Endothelial cell of umbilical vein (primary cell): ENCODE data around the gene SH3BP5. TPM values are rescaled to one million over a fixed set of nuclear protein-coding genes. Genes with fewer than 3 reads are reported as not detected.

Experiments used
- BruUV-seq: library from RNA; stranded (reverse); fragments of 400-500 nt; replicated peaks from 2 replicates; lab custom pipeline; 2021; lab: Mats Ljungman, UMichigan
- CTCF ChIA-PET: fragments of 300-600, 350-600 bp; sonication (Branson Sonifier 250); formaldehyde crosslinking; loops from one replicate; lab custom pipeline; 2021; ENCODE audit warnings: antibody characterized with exemption, inconsistent platforms; lab: Charles Lee
- POLR2A ChIA-PET: fragments of 300-600, 350-600 bp; sonication (Branson Sonifier 250); formaldehyde crosslinking; loops from one replicate; lab custom pipeline; 2021; ENCODE audit warnings: antibody characterized with exemption, inconsistent platforms; lab: Charles Lee
- DNase-seq: peaks from one replicate; pipeline ENCODE4 v3.0.0-alpha.2; 2011; ENCODE audit warnings: low read depth, low spot score
- FAIRE-seq: peaks from 2 replicates; lab custom pipeline; 2011; peaks lifted over from hg19 to GRCh38; lab: Jason Lieb, UNC
- H2AFZ ChIP-seq: 2 replicates; pipeline ENCODE4 v1.6.0; 2012; ENCODE audit warnings: low read depth, low read length, control low read depth, inconsistent platforms
- H3K27ac ChIP-seq: 2 replicates; pipeline ENCODE4 v1.5.1; 2011; ENCODE audit warnings: low read depth, mild to moderate bottlenecking, control low read depth, low read length, moderate library complexity; ENCODE audit not compliant: insufficient read depth
- H3K27me3 ChIP-seq, 2 experiments: 2 replicates each; pipeline versions ENCODE4 v1.6.0 to v1.6.1; 2011; ENCODE audit warnings: low read length in 2 of 2, mixed read lengths in 1 of 2; ENCODE audit not compliant: control insufficient read depth in 2 of 2, insufficient read depth in 2 of 2
- H3K36me3 ChIP-seq, 2 experiments: 2 replicates in 1 of 2; 3 replicates in 1 of 2; pipeline ENCODE4 v1.5.1; 2011; ENCODE audit warnings: low read length in 2 of 2, mild to moderate bottlenecking in 1 of 2, moderate library complexity in 1 of 2; ENCODE audit not compliant: control insufficient read depth in 2 of 2, insufficient read depth in 2 of 2; ENCODE audit errors: extremely low read depth in 1 of 2
- H3K4me1 ChIP-seq: 3 replicates; pipeline ENCODE4 v1.5.1; 2011; ENCODE audit warnings: mild to moderate bottlenecking, low read length; ENCODE audit not compliant: control insufficient read depth, insufficient read depth; ENCODE audit errors: extremely low read depth
- H3K4me2 ChIP-seq: 2 replicates; pipeline ENCODE4 v1.6.1; 2011; ENCODE audit warnings: low read length, control low read depth, mixed read lengths; ENCODE audit not compliant: insufficient read depth
- H3K4me3 ChIP-seq, 3 experiments: fragments of 200-600 bp in 1 of 3; sonication (generic), shearing (Covaris generic) in 1 of 3; replicated peaks in 1 of 3; 2 replicates each; pipeline ENCODE4 v1.5.1; 2011 to 2016; ENCODE audit warnings: control low read depth in 3 of 3, low read length in 3 of 3, mild to moderate bottlenecking in 2 of 3, inconsistent platforms in 1 of 3, low read depth in 1 of 3, moderate library complexity in 1 of 3; ENCODE audit not compliant: insufficient read depth in 1 of 3
- H3K79me2 ChIP-seq: 2 replicates; pipeline ENCODE4 v1.6.0; 2012; ENCODE audit warnings: low read length, inconsistent platforms; ENCODE audit not compliant: control insufficient read depth, insufficient read depth
- H3K9ac ChIP-seq: replicated peaks from 2 replicates; pipeline ENCODE3; 2011; ENCODE audit warnings: low read length, control low read depth; ENCODE audit not compliant: insufficient read depth; ENCODE audit errors: extremely low read depth
- H3K9me1 ChIP-seq: replicated peaks from 3 replicates; pipeline ENCODE4 v1.6.0; 2011; ENCODE audit warnings: mild to moderate bottlenecking, low read length; ENCODE audit not compliant: control insufficient read depth, insufficient read depth; ENCODE audit errors: extremely low read depth
- H3K9me3 ChIP-seq: replicated peaks from 2 replicates; pipeline ENCODE4 v1.5.1; 2012; ENCODE audit warnings: low read length, inconsistent platforms; ENCODE audit not compliant: control insufficient read depth, insufficient read depth
- H4K20me1 ChIP-seq: replicated peaks from 2 replicates; pipeline ENCODE3; 2011; ENCODE audit warnings: mild to moderate bottlenecking, low read length; ENCODE audit not compliant: control insufficient read depth, insufficient read depth; ENCODE audit errors: extremely low read depth
- CTCF ChIP-seq, 2 donors: IDR thresholded peaks; 1 replicate in 1 of 2; 2 replicates in 1 of 2; pipeline ENCODE4 v1.5.1; 2011; ENCODE audit warnings: low read length in 2 of 2, mild to moderate bottlenecking in 2 of 2, moderate library complexity in 2 of 2, control low read depth in 1 of 2, inconsistent platforms in 1 of 2, low read depth in 1 of 2; ENCODE audit not compliant: insufficient read depth in 1 of 2; ENCODE audit errors: extremely low read depth in 1 of 2
- EZH2 ChIP-seq: IDR thresholded peaks from 2 replicates; pipeline ENCODE4 v1.6.1; 2012; ENCODE audit warnings: borderline replicate concordance, low read depth, mild to moderate bottlenecking, moderate library complexity, low read length, inconsistent platforms; ENCODE audit not compliant: severe bottlenecking
- FOS ChIP-seq: IDR thresholded peaks from 2 replicates; pipeline ENCODE4 v1.6.1; 2011; ENCODE audit warnings: mild to moderate bottlenecking, low read length, moderate library complexity, borderline replicate concordance; ENCODE audit not compliant: insufficient read depth
- GATA2 ChIP-seq: IDR thresholded peaks from 2 replicates; pipeline ENCODE4 v1.7.0; 2011; ENCODE audit warnings: low read depth, mild to moderate bottlenecking, moderate library complexity, mixed read lengths, low read length; ENCODE audit not compliant: insufficient read length, insufficient read depth
- JUN ChIP-seq: IDR thresholded peaks from 2 replicates; pipeline ENCODE4 v1.6.1; 2011; ENCODE audit warnings: borderline replicate concordance, low read depth; ENCODE audit not compliant: insufficient read length, insufficient read depth
- MAX ChIP-seq: IDR thresholded peaks from 2 replicates; pipeline ENCODE4 v1.6.1; 2011; ENCODE audit not compliant: insufficient read depth, insufficient read length
- MYC ChIP-seq: IDR thresholded peaks from one replicate; pipeline ENCODE4 v1.6.1; 2011; ENCODE audit warnings: mild to moderate bottlenecking, low read depth, low read length
- POLR2A ChIP-seq: IDR thresholded peaks from 2 replicates; pipeline ENCODE4 v1.6.1; 2012; ENCODE audit warnings: low read depth, mild to moderate bottlenecking, control low read depth, low read length
- POLR2AphosphoS5 ChIP-seq: IDR thresholded peaks from 2 replicates; pipeline ENCODE4 v1.6.1; 2012; ENCODE audit warnings: low read depth, mild to moderate bottlenecking, control low read depth, low read length, moderate library complexity; ENCODE audit not compliant: insufficient read depth
- dilution Hi-C: fragments of 300-500 bp; cut with MboI; formaldehyde crosslinking; loops from one replicate; pipeline ENCODE4 v1.15.0; 2019; ENCODE audit warnings: low sequenced_read_pairs; ENCODE audit not compliant: extremely low pct_ligation_motif_present
- intact Hi-C: fragments of 100-400 bp; cut with micrococcal nuclease; formaldehyde crosslinking; loops from one replicate; pipeline ENCODE4 v1.10.0; 2022
- polyA plus RNA-seq, 4 experiments: library from polyadenylated mRNA; depleted of rRNA in 3 of 4; stranded (reverse) in 3 of 4; unstranded in 1 of 4; fragments of >200 nt; gene quantifications; 2 replicates each; pipeline versions ENCODE4 v1.2.1 to v1.2.3, GENCODE V29; 2011 to 2012; ENCODE audit warnings: missing spikeins in 1 of 4
- total RNA-seq: library from RNA; stranded (reverse); gene quantifications from 2 replicates; pipeline ENCODE4 v1.2.3, GENCODE V29; 2021

SH3BP5 gene
- total and polyA plus RNA-seq, 2 donors (not counting 3 experiments of a cell fraction or from before 2014, with no cell fraction given): 35.3 to 76.3 TPM

- H3K4me3 ChIP-seq: no peak overlapping the region
- peak; percentile 76 for FAIRE-seq
- H3K27me3 ChIP-seq: no peaks in the 10 kb centered on the region
- H3K79me2 ChIP-seq: peaks cover 93% of the 10 kb centered on the region
- no peak for DNase-seq
- no peaks in the 10 kb centered on the region for H3K9me3 ChIP-seq
- H3K9ac ChIP-seq: no peak overlapping the region
- no TSS peak for BruUV-seq
- ChIA-PET CTCF (interaction anchor here (1.0 to 2.6 kb wide), 8 partner anchors 9 to 86 kb away, joined by 3 to 21 read pairs (median 6); no protein-coding TSS in a partner anchor), POLR2A (interaction anchor here (1.0 kb wide), 1 partner anchor 24 kb away, joined by 3 read pairs; no protein-coding TSS in a partner anchor)
- TF ChIP-seq MYC: no peak
- TF ChIP-seq FOS: no peak
- TF ChIP-seq GATA2: no peak
- TF ChIP-seq POLR2AphosphoS5: no peak
- no peak for TF ChIP-seq CTCF (IDR thresholded peaks at IDR 0.05; ENCODE audit: extremely low read depth in 1 of 2, insufficient read depth in 1 of 2, low read depth in 1 of 2, low read length in 2 of 2)
- no peak for TF ChIP-seq EZH2
- TF ChIP-seq POLR2A: no peak
- TF ChIP-seq MAX: no peak
- no peak for TF ChIP-seq JUN
- H2AFZ ChIP-seq: no peak overlapping the region
- H3K4me1 ChIP-seq: peaks cover 22% of the 10 kb centered on the region
- H4K20me1 ChIP-seq: peaks cover 3% of the 10 kb centered on the region
- dilution Hi-C loops (no loop called here), intact Hi-C loops (no loop called here)
- no peak overlapping the region for H3K27ac ChIP-seq
- no peaks in the 10 kb centered on the region for H3K9me1 ChIP-seq
- no peaks in the 10 kb centered on the region for H3K36me3 ChIP-seq
- no peak overlapping the region for H3K4me2 ChIP-seq
Measured at GRCh38 chr3:15319575-15319974, 12.8 kb downstream of the SH3BP5 start.
